Measurements from ENCODE around the gene ZNF750.

The ZNF750 gene

DNA sequence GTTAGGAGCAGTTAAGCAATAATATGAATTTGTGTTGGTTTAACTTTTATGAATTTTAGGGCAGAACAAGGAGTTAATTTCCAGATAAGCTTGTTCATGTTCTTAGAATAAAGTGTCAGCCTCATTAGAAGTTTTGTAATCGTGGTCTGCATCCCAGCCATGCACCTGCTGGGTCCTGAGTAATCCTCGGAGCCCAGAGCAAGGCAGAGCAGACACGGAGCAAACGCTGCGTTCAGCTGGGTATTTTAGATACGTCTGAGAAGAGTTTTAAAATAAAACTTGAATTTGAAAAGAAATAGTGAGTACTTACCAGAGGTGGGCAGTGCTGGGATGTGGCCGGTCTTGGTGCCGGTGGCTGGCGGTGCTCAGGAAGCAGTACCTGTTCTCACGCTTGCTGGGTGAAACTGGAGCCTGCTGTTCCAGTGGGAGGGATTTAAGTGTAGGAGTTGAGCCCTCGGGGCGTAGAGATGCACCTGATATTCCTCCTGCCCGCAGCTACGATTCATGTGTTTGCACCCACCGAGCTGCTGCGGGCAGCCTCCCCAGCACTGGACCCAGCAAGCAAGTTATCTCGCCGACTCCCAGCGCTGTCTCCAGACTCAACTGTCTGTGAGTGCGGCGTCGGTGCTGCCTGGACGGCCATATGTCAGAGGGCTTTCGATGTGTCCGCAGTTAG lies at the start of gene ZNF750:
TSS of gene ZNF750 (minus strand) at position 406 of the 676 bp plus-strand sequence. CDS start 7,568 bp downstream, outside the sequence.
- in situ Hi-C loops (cut with HindIII; ENCODE audit: low sequenced_read_pairs) = loop anchor here (10.0 kb wide), 1 partner anchor 495 kb away; no protein-coding TSS in a partner anchor

DNA sequence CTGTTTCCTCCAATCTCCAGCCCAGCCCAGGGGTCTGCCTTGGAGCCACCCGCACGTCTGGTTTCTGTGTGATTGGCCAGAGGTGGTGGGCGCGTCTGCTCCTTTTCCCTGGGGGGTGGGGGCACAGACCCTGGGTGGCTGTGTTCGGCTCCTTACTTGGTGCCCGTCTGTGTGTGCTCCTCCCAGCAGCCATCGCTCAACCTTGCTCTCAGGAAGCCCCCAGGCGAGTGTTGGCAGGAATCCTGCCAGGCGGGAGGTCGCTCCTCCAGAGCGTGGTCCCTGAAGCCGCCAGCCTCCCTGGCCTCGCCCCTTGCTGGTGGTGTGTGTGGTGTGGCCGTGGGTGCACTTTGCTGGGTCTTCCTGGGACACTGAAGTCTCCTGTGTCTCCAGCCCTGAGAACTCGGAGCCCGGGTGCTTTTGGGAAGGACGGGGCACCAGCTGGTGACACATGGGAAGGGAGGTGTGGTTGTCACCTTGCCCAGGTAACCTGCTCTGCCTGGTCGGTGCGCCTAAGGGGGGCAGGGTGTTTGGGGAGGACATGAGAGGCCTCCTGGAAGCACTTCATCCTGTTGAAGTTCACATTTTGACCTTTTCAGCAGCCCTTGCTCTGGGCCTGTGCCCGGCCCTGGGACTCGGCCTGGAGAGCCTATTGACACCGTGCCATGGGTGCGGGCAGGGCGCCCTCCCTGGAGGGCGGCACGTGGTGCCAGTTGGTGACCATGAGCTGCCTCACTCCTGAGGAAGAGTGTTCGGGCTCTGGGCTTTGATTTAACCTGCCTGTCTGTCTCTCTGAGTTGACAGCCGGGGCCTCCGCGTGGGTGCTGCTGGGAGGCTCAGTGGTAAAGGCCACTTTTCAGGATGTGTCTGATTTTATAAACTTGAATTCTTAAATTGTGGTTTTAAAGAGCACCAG lies 49.0 kb upstream of the ZNF750 start:
- in situ Hi-C loops (cut with HindIII; ENCODE audit: low sequenced_read_pairs) = no loop called here

DNA sequence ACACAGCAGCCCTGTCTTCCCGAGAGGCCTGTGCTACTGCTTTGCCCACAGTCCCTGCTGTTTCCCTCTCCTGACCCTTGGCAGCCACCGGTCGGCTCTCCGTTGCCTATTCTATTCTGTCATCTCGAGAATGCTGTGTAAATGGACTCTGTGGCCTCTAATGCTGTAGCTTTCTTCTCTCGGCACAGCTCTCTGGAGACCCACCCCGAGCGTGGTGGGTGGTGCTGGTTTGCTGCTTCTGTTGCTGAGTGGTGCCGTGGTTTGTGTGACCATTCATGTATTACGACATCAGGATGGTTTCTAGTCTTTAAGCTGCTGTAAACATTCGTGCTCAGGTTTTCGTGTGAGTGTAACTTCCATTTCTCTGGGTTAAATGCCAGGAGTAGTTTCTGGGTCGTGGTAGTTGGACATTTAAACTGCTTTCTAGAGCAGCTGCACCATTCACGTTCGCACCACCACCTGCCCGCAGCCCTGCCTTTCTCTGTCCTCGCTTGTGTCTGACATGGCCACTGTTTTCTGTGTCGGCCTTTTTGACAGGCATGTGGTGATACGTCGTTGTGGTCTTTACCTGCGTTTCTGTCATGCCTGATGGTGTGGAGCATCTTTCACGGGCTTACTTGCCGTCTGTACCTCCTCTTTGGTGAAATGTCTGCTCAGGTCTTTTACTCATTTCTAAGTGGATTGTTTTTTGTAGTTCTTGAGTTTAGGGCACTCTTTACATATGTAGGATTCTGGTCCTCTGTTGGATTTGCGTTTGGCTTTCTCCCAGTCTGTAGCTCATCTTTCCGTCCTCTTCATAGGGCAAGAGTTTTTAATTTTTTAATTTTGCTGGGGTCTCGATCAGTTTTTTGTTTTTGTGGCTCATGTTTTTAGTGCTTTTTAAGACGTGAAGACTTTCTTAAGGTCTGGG lies 47.7 kb upstream of the ZNF750 start:
- in situ Hi-C loops (cut with HindIII; ENCODE audit: low sequenced_read_pairs) = no loop called here

DNA sequence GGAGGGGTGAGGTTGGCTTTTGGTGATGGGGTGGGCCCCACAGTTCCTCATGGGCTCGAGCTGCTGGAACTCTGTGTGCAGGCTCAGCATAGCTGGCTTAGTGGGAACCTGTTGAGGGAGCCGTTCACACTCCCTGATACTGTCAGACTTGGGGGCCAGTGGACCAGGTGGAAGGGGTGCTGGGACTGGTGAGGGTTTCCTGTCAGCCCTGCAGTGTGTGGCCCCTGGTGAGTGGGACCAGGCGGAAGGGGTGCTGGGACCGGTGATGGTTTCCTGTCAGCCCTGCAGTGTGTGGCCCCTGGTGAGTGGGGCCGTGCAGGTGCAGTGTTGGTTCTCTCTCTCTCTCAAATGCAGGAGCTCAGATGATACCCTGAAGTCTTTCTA lies 45.1 kb upstream of the ZNF750 start:
- in situ Hi-C loops (cut with HindIII; ENCODE audit: low sequenced_read_pairs) = no loop called here

DNA sequence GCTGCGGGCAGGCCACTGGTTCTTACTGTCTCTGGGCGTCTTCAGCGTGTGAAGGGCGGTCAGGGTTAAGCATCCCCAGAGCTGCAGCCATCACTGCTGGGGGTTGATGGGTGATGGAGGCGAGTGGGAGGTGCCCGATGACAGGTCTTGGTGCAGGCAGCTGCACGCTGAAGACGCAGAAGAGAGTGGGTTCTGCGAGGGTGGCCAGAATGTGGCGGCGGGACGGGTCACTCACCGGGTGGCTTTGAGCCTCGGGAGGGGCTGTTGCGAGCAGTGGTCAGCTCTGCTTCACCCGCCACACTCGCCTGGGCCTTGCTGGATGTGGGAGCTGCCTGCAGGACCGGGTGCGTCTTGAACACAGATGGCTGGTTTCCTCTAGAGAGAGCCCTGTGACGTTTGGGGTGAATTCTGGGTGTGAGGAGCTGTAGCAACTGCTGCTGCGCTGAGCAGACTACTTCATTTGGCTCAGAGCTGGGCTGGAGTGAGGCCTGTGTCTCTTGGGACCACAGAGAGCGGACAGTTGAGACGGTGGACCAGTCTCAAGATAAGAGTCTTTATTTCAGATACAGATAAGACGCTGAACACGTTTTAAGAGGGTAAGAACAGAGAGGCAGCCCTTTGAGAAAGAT lies 44.6 kb upstream of the ZNF750 start:
- in situ Hi-C loops (cut with HindIII; ENCODE audit: low sequenced_read_pairs) = no loop called here

DNA sequence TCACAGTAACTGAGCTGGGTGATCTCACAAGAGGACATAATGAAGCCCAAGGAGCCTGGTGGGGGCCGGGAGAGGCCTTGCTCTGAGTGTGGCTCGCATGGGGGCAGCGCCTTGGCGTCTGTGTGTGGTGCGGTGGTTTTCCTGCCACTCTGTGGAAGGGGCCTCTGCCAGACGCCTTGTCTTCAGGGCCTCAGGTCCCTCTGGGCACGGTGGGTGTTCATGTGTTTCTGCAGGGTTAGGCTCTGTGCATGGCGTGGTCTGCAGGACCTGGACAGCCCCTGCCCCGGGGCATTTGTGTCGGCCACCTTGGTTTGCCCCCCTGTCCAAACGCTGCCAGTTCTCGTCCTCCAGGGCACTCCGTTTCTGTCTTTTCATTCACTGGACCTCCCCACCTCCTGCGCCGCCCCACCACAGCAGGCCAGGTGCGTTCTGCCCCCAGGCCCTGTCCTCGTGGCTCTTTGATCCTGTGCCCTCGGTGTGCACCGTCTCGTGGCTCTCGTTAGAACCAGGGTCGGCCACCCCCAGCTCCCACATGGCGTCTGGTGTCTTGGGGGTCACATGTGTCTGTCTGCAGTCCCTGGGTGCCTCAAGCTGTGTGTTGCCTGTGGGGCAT lies 43.7 kb upstream of the ZNF750 start:
- in situ Hi-C loops (cut with HindIII; ENCODE audit: low sequenced_read_pairs) = no loop called here

DNA sequence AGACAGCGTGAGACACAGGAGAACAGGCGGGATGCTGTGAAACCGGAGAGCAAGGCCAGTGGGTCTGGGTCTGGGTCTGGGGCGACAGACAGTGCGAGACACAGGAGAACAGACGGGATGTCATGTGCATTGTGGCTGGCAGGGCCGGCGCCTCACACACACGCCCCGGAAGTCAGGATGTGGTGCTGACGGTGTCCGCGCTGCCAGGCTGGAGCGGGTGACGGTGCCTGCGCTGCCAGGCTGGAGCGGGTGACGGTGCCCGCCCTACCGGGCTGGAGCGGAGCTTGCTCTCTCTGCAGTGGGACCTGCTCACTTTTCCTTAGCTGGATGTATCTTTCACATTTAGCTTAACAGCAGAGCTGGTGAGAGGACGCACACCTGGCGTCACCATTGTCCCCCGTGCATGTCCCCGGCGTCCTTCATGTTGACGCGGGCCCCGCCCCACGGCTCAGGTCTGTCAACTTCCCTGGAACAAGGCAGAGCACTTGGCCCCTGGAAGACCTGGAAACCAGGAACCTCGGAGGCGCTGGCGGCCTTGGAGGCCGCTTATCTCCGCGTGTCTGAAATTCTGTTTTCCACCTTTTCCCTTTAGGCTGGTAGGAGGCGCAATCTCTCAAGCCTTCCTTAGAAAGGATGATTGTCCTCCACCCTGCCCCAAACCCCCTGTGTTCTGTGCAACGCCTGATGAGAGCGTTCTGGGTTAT lies 43.0 kb upstream of the ZNF750 start:
- in situ Hi-C loops (cut with HindIII; ENCODE audit: low sequenced_read_pairs) = no loop called here

DNA sequence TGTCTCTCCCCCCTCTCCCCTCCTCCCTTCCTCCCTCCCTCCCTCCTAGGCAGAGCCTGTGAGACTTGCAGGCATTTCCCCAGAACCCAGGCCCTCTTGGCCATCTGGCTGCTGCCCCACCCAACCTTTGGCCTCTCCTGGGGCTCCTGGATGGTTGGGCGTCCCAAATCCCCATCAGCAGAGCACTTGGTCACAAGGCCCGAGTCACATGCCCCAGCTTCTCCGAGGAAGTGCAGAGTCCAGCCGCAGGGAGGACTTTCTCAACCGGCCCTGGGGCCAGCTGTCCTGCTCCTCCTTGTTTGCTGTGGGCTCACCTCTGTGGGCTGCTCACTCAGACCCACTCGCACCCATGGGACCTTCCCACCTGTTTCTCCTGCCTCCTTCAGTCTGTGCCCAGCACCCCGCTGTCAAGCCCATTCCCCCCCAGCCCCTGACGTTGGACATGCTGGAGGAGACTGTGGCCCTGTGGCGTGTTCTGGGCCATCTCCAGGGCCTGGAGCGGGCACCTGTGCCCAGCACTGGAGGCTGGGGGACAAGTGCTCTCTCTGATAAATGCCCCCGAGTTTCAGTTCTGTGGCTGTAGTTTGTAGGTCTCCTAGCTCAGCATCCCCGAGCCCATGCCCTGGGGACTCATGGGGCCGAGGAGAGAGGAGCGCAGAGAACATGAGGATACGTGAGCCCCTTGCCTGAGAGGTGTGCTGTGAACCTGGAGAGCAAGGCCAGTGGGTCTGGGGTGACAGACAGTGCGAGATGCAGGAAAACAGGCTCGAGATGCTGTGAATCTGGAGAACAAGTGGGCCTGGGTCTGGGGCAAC lies 42.3 kb upstream of the ZNF750 start:
- in situ Hi-C loops (cut with HindIII; ENCODE audit: low sequenced_read_pairs) = no loop called here

DNA sequence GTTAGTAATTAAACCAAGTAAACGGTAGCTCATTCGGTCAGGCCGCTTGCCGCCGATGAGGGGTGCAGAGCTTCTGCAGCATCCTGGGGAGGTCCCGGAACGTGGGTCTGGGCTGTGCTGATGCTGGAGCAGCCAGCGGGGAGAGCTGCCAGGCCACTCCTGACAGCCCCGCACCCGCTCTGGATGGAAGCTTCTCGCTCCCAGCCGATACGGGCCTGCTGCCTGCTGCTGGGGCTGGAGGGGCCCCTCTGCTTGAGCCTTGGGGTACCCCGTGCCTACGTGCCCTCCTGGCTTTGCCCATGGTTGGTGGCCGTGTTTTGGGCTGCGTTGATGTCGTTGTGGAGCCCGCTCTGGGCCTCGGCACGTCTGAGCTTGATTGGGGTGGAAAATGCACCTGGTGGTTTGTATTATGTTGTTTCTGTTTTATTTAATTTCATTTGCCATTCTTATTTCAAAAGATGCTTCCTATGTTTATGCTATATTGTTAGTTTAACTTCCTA lies 41.6 kb upstream of the ZNF750 start:
- in situ Hi-C loops (cut with HindIII; ENCODE audit: low sequenced_read_pairs) = no loop called here

DNA sequence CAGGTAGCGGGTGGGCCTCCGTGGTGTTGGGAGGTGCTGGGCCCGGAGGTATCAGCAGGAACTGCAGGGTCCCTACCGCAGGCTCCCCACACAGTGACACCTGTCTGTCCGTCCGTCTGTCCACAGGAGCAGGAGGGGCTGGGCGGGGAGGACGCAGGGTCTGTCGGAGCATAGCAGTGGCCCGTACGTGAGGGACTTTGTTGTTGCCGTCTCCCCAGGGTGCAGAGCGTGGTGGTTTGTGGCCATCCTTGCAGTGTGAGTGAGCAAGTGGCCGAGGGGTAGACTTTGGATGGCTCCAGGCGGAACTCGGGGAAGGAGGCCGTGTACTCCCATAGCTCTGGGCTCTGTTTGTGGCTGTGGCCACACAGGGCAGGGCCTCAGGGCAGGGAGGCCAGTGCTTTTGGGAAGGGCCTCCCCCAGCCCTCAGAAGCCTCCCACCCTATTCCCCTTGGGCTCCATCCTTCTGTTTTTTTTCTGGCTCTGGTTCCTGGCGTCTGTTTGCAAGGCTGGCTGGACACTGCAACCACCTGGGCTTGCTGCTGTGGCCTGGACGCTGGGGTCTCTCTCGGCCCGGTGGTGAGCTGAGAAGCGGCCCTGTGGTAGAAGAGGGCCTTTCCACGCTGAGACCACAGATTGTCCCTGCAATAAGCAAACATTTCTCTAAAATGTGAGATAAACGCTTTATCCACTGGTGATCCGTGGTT lies 41.0 kb upstream of the ZNF750 start:
- in situ Hi-C loops (cut with HindIII; ENCODE audit: low sequenced_read_pairs) = no loop called here

DNA sequence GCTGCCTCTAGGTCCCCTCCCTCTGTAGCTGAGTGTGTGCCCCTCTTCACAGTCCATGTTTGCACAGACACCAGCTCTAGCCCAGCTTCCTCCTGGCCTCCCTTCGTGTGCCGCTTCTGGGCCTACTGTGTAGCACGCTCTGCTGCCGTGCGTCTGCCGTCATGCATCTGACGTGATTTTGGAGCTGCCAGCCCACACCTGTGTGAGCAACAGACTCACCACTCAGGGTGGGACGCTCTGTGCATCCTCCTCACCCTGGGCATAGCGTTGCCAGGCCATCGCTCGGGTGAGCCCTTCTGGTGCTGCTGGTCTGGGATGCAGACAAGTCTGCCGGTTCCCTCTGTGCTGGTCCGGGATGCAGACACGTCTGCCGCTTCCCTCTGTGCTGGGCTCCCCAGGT lies 39.4 kb upstream of the ZNF750 start:
- in situ Hi-C loops (cut with HindIII; ENCODE audit: low sequenced_read_pairs) = no loop called here

DNA sequence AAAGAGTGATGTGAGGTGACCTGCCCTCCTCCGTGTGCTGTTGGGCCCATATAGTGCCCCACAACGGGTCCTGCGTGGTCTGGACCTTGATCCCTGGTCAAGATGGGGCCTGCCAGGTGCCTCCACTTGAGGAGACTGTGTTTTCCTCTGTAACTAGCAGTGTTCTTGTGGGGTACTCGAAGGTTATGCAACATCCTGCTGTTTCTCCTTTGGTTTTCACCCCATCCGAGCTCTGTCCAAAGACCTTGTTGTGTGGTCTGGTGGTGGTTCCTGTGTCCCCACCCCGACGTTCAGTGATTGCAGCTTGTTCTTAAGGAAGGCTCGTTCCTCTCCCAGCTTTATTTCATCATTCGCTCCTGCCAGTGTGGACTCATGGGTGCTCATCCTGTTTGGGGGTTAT lies 38.7 kb upstream of the ZNF750 start:
- in situ Hi-C loops (cut with HindIII; ENCODE audit: low sequenced_read_pairs) = no loop called here

DNA sequence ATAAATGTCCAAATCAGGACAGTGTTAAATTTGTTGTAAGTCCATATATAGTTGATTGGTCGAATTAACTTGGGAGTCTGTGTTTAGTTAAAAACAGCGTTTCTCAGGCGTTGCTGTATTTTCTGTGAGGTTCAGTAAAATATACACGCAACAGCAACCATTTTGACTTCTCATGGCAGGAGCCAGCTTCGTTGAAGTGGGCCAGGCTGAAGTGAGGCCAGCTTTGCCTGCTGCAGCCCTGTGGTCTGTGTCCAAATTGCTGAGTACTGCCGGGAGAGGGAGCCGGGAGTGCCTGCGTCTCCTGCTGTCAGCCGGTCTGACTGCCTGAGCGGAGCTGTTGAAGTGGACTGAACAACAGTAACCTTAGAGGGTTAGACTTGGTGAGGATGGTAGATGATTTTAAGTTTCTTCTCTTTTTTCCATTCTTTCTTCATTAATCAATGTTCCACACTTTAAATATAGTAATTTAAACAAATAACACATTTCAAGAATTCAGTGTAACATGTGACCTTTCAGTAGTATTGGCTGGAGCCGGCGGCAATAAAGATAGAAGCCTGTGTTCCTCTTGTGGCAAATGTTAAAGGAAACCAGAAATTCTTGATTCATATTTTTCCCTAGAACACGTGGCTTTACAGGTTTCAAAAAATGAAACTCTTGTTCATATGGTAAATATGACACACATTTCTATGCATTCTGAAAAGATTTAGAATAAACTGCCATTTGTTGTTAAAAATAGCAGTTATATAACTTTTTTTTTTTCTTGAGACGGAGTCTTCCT lies 37.0 kb upstream of the ZNF750 start:
- in situ Hi-C loops (cut with HindIII; ENCODE audit: low sequenced_read_pairs) = no loop called here

DNA sequence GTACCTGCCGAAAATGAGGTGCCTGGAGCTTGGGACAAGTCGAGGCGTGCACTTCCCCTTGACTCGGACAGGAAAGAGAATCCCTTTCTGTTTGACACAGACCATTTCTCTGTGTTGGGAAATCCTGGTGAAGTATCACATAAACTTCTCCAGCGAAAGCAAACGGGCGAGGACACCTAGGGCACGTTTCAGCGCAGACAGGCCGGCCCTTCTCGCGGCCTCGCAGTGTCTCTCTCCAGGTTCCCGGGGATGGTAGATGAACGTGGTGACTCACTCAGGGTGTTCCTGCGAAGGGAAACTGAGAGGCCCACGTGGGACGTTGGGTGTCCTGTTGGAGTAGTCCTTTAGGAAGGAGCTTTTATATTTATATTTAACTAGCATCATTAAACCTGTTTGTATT lies 36.3 kb upstream of the ZNF750 start:
- in situ Hi-C loops (cut with HindIII; ENCODE audit: low sequenced_read_pairs) = no loop called here

DNA sequence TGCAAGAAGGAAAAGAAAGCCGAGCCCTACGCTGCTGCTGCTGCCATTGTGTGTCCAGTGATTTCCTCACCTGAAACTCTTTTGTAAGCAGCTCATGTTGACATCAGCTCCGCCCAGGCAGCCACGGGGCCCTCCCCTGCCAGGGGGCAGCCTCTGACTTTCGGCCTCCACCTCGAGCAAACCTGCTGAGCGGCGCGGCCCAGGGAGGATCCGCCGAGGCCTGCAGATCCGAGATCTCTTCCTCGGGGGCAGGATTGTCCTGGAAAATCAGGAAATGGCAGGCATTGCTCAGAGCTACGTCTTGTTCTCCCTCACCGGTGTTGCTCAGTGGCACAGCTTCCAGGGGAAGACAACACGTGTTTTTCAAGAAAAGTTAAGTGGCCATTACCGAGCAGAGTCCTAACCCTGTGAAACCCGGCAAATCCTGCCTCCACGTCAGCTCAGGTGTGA lies 35.6 kb upstream of the ZNF750 start:
- in situ Hi-C loops (cut with HindIII; ENCODE audit: low sequenced_read_pairs) = no loop called here

DNA sequence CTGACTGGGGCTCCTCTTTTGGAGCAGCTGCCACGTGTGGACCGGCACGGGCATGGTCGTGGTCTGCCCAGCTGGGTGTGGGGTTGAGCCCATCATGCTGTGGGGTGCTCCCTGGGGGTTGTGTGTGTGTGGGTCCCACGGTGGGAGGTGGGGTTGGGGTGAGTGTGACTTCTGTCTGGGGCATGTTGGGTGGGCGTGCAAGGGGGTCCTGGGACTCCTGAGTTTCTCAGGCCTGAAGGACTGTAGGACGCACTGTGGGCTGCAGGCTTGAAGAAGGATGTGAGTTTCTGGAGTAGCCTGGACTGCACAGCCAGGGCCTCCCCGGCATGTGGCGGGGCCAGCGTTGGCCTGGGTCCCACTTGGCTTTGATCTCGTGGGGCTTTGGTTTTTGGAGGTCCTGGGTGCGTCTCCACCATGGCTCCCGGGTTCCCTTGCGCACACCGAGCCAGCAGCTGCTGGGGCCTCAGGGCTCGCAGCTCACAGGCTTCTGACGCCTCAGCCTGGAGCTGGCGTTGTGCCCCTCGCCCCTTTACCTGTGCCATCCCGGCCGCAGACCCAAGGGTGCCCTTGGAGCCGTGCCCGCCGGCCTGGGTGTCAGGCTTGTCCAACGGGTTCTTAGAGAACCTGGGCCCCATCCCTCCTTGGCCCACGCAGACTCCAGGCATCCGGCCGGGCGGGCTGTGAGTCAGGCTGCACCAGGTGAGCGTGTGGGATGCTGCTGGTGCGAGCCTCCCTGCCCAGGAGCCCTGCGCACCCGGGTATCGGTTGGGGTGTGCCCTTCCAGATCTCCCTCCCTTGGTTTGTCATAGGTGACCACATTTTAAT lies 34.4 kb upstream of the ZNF750 start:
- in situ Hi-C loops (cut with HindIII; ENCODE audit: low sequenced_read_pairs) = no loop called here
